Transverse colon (tissue), 4 donors: ENCODE results near the gene CDT1. TPM values are rescaled to one million over a fixed set of nuclear protein-coding genes. Genes with fewer than 3 reads are reported as not detected.

Source experiments
- DNase-seq: peaks from one replicate; pipeline ENCODE4 v3.0.0-alpha.2; 2019
- H3K27ac ChIP-seq, 4 donors: fragments of 200-600 bp; sonication (generic); 2 replicates each; pipeline ENCODE4 v1.5.1; 2016 to 2018; ENCODE audit warnings: inconsistent platforms in 4 of 4
- H3K27me3 ChIP-seq: fragments of 200-600 bp; sonication (generic); 2 replicates; pipeline ENCODE4 v1.5.1; 2017; ENCODE audit warnings: inconsistent platforms
- H3K36me3 ChIP-seq, 4 donors: fragments of 200-600 bp; sonication (generic); 2 replicates each; pipeline ENCODE4 v1.5.1; 2017 to 2019; ENCODE audit warnings: inconsistent platforms in 4 of 4
- H3K4me1 ChIP-seq, 4 donors: fragments of 200-600 bp; sonication (generic); 2 replicates each; pipeline ENCODE4 v1.5.1; 2017 to 2020; ENCODE audit warnings: inconsistent platforms in 4 of 4
- H3K4me3 ChIP-seq, 4 donors: fragments of 200-600 bp; sonication (generic); 1 replicate in 1 of 4; 2 replicates in 3 of 4; pipeline versions ENCODE4 v1.5.1 to v1.6.1; 2017 to 2019; ENCODE audit warnings: inconsistent platforms in 4 of 4
- H3K9me3 ChIP-seq, 2 donors: fragments of 200-600 bp; sonication (generic); 2 replicates each; pipeline ENCODE4 v1.5.1; 2017 to 2019; ENCODE audit warnings: inconsistent platforms in 2 of 2
- EP300 ChIP-seq: sonication (generic); formaldehyde crosslinking; IDR thresholded peaks from one replicate; pipeline ENCODE4 v1.6.1; 2017; ENCODE audit warnings: antibody characterized with exemption, low read depth
- POLR2A ChIP-seq: fragments of 450-650 bp; IDR thresholded peaks from one replicate; pipeline ENCODE4 v1.6.1; 2016; ENCODE audit warnings: antibody characterized with exemption, mild to moderate bottlenecking, moderate library complexity
- POLR2AphosphoS5 ChIP-seq, 3 donors: sonication (generic); formaldehyde crosslinking; IDR thresholded peaks; one replicate each; pipeline ENCODE4 v1.6.1; 2016; ENCODE audit warnings: antibody characterized with exemption in 3 of 3
- WGBS, 2 donors: methylation state at CpG; one replicate each; pipeline ENCODE4 v1.1.5; 2018; ENCODE audit warnings: low coverage in 1 of 2; 5-methylcytosine and 5-hydroxymethylcytosine counted together
- in situ Hi-C, 4 donors: fragments of 200-750 bp; cut with MboI; loops; one replicate each; pipeline versions ENCODE4 v1.15.0 to v1.15.1; 2017; ENCODE audit warnings: low sequenced_read_pairs in 3 of 4, low pct_ligation_motif_present in 1 of 4, low pct_unique_long_range_greater_than_20kb in 1 of 4
- intact Hi-C: fragments of 100-400 bp; cut with DNase I; formaldehyde crosslinking; loops from one replicate; pipeline ENCODE4 v1.15.1; 2023; ENCODE audit warnings: low total_unique reads
- total RNA-seq, 4 donors: library from RNA; depleted of rRNA; stranded (reverse); fragments of >200 nt; gene quantifications; one replicate each; pipeline ENCODE4 v1.1.0, GENCODE V29; 2016
- TF ChIP-seq, protein P1 (sequence below), 5 experiments: fragments of 200-600 bp in 3 of 5; fragments of 450-650 bp in 2 of 5; sonication (generic) in 3 of 5; IDR thresholded peaks; 1 replicate in 2 of 5; 2 replicates in 3 of 5; pipeline ENCODE4 v1.5.1; 2016 to 2017; ENCODE audit warnings: antibody characterized with exemption in 5 of 5, inconsistent platforms in 3 of 5, mild to moderate bottlenecking in 2 of 5, moderate library complexity in 1 of 5

The CDT1 gene
- total RNA-seq, 4 donors from 2014 or later, result 3.8 to 12.5 (median 6.7) TPM; not detected in 1

DNA sequence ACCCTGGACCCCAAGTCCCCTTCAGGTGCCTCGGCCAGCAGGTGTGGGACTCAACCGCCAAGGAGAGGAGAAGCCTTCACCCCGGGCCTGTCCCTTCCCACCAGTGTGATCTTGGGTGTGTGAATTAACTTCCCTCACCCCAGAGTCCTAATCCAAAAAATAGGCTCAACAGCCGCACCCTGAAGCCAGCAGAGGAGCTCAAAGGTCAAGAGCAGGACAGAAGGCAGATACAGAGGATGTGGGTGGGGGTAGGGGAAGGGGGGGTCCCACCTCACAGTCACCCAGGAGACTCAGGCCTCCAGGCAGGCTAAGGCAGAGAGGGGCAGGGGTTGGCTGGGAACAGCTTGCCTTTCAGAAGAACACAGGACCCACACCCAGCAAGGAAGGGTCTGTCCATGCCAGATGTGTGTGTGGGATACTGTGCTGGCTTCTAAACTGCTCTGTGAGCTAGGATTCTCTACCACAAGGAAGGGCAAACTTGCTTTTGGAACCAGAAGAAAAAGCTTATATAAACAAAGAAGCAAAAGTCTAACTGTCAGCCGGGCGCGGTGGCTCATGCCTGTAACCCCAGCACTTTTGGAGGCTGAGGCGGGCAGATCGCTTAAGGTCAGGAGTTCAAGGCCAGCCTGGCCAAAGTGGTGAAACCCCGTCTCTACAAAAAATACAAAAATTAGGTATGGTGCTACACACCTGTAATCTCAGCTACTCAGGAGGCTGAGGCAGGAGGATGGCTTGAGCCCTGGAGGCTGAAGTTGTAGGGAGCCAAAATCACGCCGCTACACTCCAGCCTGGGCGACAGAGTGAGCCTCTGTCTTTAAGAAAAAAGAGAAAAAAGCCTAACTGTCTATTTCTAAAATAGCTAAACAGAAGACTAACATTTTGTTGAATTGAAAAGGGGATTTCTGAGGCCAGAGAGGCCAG is 23.2 kb upstream of the CDT1 start:
- no peak overlapping the region for H3K4me3 ChIP-seq
- no peak for DNase-seq
- WGBS, 2 donors, result 44 to 74% methylated on average over 5 to 13 of the region's 13 CpGs
- no peaks in the 10 kb centered on the region for H3K9me3 ChIP-seq
- H3K27ac ChIP-seq, result peak overlapping the region; percentile 90 to 97 (median 94)
- intact Hi-C loops (no loop called here), in situ Hi-C loops (no loop called here)
- no peaks in the 10 kb centered on the region for H3K27me3 ChIP-seq
- no peaks in the 10 kb centered on the region for H3K36me3 ChIP-seq
- no peak for TF ChIP-seq POLR2A
- TF ChIP-seq, protein P1, sequence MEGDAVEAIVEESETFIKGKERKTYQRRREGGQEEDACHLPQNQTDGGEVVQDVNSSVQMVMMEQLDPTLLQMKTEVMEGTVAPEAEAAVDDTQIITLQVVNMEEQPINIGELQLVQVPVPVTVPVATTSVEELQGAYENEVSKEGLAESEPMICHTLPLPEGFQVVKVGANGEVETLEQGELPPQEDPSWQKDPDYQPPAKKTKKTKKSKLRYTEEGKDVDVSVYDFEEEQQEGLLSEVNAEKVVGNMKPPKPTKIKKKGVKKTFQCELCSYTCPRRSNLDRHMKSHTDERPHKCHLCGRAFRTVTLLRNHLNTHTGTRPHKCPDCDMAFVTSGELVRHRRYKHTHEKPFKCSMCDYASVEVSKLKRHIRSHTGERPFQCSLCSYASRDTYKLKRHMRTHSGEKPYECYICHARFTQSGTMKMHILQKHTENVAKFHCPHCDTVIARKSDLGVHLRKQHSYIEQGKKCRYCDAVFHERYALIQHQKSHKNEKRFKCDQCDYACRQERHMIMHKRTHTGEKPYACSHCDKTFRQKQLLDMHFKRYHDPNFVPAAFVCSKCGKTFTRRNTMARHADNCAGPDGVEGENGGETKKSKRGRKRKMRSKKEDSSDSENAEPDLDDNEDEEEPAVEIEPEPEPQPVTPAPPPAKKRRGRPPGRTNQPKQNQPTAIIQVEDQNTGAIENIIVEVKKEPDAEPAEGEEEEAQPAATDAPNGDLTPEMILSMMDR (IDR thresholded peaks at IDR 0.05), result no peak
- no peak for TF ChIP-seq EP300
- TF ChIP-seq POLR2AphosphoS5 (IDR thresholded peaks at IDR 0.05), result no peak
- H3K4me1 ChIP-seq, result peaks cover 45 to 78% (median 61%) of the 10 kb centered on the region in 4 donors

DNA sequence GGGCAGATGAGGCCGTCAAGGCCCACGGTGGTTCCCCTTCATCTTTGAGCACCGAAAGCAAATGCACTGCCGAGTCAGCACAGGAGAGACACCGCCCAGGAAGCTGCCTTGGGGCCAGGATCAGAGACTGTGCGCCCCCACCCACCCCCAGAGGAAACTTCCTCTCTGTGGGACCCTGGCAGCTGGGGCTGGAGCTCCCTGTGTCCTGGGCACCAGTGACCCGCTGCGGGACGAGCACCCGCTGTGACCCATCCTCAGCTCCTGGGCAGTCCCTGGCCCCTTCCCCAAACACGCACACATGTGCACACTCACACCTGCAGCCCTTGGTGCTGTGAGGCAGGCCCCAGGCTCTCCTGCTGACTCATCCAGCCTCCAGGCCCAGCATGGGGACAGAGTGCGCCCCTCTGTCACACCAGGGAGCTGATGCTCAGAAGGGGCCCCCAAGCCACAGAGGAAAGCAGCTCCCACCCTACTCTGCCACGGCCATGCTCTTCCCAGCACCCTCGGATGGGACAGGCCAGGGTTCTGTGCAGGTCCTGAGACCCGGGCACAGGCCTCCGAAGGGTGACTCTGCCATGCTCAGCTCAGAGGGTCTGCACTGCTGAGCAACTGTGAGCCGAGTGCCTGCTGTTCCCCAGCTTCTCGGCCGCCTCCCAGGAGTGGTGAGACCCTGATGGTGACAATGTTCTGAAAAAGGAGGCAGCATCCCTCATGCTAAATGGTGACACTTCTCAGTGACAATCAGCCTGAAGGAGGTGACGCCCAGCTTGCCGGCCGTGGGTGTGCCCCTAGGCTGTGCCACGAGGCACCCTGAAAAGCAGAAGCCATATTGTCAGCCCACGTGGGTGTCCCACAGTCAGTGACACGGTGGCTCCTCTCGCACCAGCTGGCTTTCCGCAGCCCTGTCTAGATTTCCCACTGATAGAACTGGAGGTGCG is 22.2 kb upstream of the CDT1 start:
- no peaks in the 10 kb centered on the region for H3K27me3 ChIP-seq
- peak; percentile 73 for DNase-seq
- no peak for TF ChIP-seq EP300
- TF ChIP-seq POLR2A, result no peak
- TF ChIP-seq, protein P1 (IDR thresholded peaks at IDR 0.05), result no peak
- TF ChIP-seq POLR2AphosphoS5 (IDR thresholded peaks at IDR 0.05), result no peak
- WGBS, 2 donors, result 35 to 53% methylated on average over 4 to 18 of the region's 28 CpGs
- H3K27ac ChIP-seq, result peak overlapping the region; percentile 90 to 97 (median 94)
- peaks cover 45 to 77% (median 61%) of the 10 kb centered on the region in 4 donors for H3K4me1 ChIP-seq
- in situ Hi-C loops (no loop called here), intact Hi-C loops (no loop called here)
- H3K4me3 ChIP-seq, result no peak overlapping the region
- H3K9me3 ChIP-seq, result no peaks in the 10 kb centered on the region
- no peaks in the 10 kb centered on the region for H3K36me3 ChIP-seq

DNA sequence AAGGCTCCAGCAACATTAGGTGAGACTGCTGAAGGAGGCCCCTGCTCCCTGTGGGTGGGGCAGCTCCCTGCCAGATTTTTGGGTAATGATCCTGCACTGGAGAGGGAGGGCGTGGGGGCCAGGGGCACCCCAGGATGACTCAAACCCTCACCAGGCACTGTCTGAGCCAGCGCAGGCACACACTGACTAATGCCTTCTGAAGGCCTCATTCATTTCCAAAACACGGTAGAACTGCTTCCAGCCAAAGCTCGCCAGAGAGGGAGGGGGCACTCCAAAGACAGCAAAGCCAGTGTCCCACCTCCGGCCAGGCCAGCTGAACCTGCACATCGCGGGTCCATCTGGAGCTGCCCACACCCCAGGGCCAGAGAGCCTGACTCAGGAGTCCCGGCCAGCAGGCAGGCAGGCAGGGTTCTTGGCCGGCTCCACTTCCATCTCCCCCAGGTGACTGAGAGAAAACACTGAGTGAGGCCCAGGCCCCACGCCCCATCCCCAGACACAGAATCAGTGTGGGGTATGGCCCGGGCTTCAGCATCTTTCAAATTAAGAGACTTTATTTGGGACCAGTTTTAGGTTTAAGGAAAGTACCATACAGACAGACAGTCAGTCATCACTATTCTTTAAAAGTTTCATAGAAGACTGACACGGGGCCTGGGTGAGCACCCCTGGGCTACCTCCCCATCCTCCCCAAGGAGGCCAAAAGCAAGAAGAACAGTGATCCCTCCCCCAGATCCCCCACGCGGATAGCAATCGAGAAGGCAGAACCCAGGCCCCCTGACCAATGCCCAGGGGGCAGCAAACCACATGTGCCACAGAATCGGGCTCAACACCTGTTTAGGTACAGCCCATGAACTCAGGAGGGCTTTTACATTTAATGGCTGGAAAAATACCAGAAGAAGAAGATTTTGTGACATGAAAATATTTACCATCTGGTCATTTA is 20.9 kb upstream of the CDT1 start:
- DNase-seq, result no peak
- peak overlapping the region; percentile 1 to 87 (median 74) for H3K4me3 ChIP-seq

More for the DNA sequence above, 20.9 kb upstream of the CDT1 start:
- no peaks in the 10 kb centered on the region for H3K27me3 ChIP-seq
- WGBS, 2 donors, result 30 to 49% methylated on average over 2 to 13 of the region's 16 CpGs
- H3K9me3 ChIP-seq, result no peaks in the 10 kb centered on the region
- intact Hi-C loops (no loop called here), in situ Hi-C loops (no loop called here)
- peaks cover 38 to 66% (median 55%) of the 10 kb centered on the region in 4 donors for H3K4me1 ChIP-seq
- H3K36me3 ChIP-seq, result no peaks in the 10 kb centered on the region
- peak in 1 of 3 donors; percentile 22 for TF ChIP-seq POLR2AphosphoS5 (IDR thresholded peaks at IDR 0.05)
- no peak for TF ChIP-seq EP300
- TF ChIP-seq, protein P1 (IDR thresholded peaks at IDR 0.05), result no peak
- TF ChIP-seq POLR2A, result no peak
- peak overlapping the region; percentile 90 to 97 (median 94) for H3K27ac ChIP-seq
